ENCODE measurements around the gene XXYLT1.

DNA sequence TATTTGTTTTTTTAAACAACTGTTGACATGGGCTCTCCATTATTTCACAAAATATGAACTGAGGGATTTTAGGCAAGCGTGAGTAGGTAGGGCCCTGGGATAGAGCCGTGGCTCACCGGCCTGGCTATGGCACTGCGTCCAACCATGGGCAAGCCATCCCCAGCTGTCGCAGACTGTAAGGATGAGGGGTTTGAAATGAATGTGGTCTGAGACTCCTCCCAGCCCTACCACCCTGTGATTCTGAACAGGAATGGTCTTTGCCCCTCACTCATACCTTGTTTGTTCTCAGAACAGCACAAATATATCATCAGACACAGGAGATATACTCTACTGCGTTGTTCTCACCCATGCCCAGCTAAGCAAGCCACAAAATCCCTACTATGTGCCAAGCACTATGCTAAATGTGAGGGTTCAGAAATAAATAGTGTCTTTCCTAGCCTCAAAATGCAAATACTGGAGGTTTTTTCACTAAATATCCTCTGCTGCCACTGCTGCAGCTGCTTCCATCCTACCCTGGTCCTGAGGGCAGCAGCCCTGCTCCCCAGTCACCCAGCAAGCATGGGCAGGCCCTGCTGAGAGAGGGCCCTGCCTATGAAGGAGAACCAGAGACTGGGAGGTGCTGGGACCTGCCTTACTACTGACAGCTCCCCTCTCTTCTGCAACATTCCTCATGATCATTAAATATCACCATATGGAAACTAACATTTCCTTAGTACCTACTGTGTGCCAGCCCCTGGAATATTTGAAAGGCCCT lies 102.8 kb downstream of the XXYLT1 start:
- TF ChIP-seq, protein P1, sequence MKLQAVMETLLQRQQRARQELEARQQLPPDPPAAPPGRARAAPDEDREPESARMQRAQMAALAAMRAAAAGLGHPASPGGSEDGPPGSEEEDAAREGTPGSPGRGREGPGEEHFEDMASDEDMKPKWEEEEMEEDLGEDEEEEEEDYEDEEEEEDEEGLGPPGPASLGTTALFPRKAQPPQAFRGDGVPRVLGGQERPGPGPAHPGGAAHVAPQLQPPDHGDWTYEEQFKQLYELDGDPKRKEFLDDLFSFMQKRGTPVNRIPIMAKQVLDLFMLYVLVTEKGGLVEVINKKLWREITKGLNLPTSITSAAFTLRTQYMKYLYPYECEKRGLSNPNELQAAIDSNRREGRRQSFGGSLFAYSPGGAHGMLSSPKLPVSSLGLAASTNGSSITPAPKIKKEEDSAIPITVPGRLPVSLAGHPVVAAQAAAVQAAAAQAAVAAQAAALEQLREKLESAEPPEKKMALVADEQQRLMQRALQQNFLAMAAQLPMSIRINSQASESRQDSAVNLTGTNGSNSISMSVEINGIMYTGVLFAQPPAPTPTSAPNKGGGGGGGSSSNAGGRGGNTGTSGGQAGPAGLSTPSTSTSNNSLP (IDR thresholded peaks at IDR 0.05; ENCODE audit: borderline replicate concordance, low read depth, low read length) = no peak
- TF ChIP-seq, protein P2, sequence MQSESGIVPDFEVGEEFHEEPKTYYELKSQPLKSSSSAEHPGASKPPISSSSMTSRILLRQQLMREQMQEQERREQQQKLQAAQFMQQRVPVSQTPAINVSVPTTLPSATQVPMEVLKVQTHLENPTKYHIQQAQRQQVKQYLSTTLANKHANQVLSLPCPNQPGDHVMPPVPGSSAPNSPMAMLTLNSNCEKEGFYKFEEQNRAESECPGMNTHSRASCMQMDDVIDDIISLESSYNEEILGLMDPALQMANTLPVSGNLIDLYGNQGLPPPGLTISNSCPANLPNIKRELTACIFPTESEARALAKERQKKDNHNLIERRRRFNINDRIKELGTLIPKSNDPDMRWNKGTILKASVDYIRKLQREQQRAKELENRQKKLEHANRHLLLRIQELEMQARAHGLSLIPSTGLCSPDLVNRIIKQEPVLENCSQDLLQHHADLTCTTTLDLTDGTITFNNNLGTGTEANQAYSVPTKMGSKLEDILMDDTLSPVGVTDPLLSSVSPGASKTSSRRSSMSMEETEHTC (IDR thresholded peaks at IDR 0.05) = no peak
- TF ChIP-seq TARDBP (IDR thresholded peaks at IDR 0.05) = no peak

Data from K562 (cell line).